ENCODE measurements around the gene SCAMP1. TPM values are rescaled to one million over a fixed set of nuclear protein-coding genes. Genes with fewer than 3 reads are reported as not detected.

SCAMP1 gene
- total RNA-seq, 2 donors from 2014 or later = 21.0 to 39.3 TPM

DNA sequence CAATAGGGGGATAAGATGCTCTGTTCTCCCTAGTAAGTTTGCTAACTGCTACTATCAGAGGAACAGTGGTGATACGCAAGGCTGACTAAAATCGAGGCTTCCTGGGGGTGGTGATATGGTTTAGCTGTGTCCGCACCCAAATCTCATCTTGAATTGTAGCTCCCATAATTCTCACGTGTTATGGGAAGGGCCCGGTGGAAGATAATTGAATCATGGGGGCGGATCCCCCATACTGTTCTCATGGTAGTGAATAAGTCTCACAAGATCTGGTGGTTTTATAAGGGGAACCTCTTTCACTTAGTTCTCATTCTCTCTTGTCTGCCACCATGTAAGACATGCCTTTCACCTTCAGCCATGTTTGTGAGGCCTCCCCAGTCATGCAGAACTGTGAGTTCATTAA, 153.0 kb downstream of the SCAMP1 start:
- no peaks in the 10 kb centered on the region for H3K36me3 ChIP-seq
- no peaks in the 10 kb centered on the region for H3K9me3 ChIP-seq
- H3K27ac ChIP-seq = no peak overlapping the region
- TF ChIP-seq, protein P1, sequence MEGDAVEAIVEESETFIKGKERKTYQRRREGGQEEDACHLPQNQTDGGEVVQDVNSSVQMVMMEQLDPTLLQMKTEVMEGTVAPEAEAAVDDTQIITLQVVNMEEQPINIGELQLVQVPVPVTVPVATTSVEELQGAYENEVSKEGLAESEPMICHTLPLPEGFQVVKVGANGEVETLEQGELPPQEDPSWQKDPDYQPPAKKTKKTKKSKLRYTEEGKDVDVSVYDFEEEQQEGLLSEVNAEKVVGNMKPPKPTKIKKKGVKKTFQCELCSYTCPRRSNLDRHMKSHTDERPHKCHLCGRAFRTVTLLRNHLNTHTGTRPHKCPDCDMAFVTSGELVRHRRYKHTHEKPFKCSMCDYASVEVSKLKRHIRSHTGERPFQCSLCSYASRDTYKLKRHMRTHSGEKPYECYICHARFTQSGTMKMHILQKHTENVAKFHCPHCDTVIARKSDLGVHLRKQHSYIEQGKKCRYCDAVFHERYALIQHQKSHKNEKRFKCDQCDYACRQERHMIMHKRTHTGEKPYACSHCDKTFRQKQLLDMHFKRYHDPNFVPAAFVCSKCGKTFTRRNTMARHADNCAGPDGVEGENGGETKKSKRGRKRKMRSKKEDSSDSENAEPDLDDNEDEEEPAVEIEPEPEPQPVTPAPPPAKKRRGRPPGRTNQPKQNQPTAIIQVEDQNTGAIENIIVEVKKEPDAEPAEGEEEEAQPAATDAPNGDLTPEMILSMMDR (IDR thresholded peaks at IDR 0.05) = no peak
- DNase-seq (ENCODE audit: low spot score) = no peak
- H3K27me3 ChIP-seq = no peaks in the 10 kb centered on the region
- H3K4me3 ChIP-seq = no peak overlapping the region
- H3K4me1 ChIP-seq = peaks cover 0 to 41% of the 10 kb centered on the region in 2 donors

DNA sequence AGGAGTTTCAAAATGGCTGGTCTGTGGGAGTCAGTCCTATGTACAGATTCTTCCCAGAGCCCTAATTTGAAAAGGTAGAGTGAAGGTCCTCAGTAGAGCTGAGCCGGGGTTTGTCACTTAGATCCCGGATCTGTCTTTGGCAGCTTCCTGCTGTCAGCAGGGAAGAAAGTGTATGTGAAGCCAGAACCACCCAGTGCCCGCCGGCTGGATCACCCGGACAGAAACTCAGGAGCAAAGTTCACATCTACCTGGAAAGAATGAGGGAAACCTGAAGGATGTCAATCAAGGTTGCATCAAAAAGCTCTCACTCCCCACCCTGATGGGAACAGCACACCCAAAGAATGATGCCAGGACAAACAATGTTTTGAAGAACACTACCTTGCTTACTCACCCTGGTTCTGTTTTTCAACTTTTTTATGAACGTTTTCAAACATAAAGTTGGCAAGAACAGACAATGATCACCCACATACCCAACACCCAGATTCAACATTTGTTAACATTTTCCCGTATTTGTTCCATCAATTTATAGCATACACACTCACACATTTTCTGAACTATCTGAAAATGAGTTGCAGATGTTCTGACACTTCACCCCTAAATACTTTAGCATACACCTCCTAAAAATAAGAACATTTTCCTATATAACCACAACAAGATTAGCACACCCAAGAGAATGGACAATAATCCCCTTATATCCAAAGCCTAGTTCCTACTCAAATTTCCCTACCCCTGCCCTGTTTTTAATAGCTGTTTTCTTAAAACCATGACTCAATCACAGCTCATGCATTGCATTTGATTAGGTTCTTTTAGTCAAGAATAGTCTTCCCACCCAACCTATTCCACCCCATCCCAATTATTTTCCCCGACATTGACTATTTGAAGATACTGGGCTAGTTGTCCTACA, 154.3 kb downstream of the SCAMP1 start:
- Histone ChIP-seq H3K4me3 (no peak overlapping the region), H3K36me3 (no peaks in the 10 kb centered on the region), H3K9me3 (no peaks in the 10 kb centered on the region), H3K27me3 (no peaks in the 10 kb centered on the region), H3K27ac (no peak overlapping the region), H3K4me1 (peaks cover 0 to 38% of the 10 kb centered on the region in 2 donors)
- TF ChIP-seq, protein P1 (IDR thresholded peaks at IDR 0.05) = no peak
- DNase-seq (ENCODE audit: low spot score) = no peak

DNA sequence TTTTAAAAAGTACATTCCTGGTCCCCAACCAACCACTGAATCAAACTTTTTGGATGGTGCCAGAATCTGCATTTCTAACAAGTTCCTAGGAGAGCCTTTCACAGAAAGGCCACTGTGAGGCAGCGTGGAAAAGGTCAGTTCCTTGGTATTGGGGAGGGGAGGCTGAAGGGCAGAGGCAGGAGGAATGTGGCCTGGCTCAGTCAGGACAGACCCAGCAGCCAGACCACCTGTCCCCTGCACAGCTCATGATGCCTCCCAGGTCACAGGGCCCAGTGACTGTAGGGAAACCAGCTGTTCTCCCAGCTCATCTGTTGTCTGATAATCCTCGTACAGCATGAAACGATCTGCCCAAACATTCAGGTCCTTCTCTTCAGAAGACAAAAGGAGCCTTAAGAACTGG, 155.3 kb downstream of the SCAMP1 start:
- DNase-seq (ENCODE audit: low spot score) = no peak
- H3K27me3 ChIP-seq = no peaks in the 10 kb centered on the region
- H3K36me3 ChIP-seq = no peaks in the 10 kb centered on the region
- H3K27ac ChIP-seq = no peak overlapping the region
- TF ChIP-seq, protein P1 (IDR thresholded peaks at IDR 0.05) = no peak
- H3K4me1 ChIP-seq = peaks cover 0 to 28% of the 10 kb centered on the region in 2 donors
- no peak overlapping the region for H3K4me3 ChIP-seq
- no peaks in the 10 kb centered on the region for H3K9me3 ChIP-seq

DNA sequence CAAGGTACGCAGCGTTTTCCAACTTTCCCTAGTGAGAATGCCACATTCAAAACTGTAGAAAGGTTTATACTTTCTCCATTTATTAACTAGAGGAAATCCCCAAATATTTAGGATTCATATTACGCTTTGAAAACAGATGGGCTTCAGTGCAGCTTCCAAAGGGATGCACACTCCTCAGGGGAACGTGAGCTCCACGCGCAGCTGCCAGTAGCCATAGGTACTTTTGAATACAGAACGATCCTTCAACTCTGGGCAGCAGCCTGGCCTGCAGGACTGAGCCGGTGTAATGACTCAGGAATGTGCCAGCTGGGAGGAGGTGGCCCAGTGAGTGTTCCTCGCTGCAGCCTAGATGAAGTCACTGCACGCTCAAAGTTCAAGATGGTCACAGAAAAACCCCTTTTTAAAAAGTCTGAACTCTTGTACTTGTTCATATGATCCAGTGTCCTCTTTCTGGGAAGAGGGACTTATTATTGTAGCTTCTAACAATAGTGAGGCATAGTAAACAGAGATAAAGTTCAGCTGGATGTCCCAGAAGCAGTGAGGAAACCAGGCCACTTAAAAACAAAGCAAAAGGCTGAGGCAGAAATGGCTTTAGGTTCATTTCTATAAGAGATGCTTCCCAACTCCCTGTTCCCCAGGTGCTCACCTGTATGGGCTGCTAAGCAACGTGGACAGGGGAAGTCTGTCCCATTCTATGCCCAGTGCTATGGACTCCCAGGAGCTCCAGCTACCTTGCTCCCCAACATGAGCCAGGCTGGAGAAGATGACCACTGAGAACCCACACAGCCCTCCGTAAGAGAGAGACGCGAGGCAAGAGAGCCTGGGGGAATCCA, 158.2 kb downstream of the SCAMP1 start:
- DNase-seq (ENCODE audit: low spot score) = peak; percentile 85
- H3K4me3 ChIP-seq = no peak overlapping the region
- H3K9me3 ChIP-seq = no peaks in the 10 kb centered on the region
- peak overlapping the region; percentile 28 to 67 for H3K27ac ChIP-seq
- TF ChIP-seq, protein P1 (IDR thresholded peaks at IDR 0.05) = no peak
- peaks cover 0 to 26% of the 10 kb centered on the region in 2 donors for H3K4me1 ChIP-seq
- H3K27me3 ChIP-seq = no peaks in the 10 kb centered on the region
- H3K36me3 ChIP-seq = no peaks in the 10 kb centered on the region

DNA sequence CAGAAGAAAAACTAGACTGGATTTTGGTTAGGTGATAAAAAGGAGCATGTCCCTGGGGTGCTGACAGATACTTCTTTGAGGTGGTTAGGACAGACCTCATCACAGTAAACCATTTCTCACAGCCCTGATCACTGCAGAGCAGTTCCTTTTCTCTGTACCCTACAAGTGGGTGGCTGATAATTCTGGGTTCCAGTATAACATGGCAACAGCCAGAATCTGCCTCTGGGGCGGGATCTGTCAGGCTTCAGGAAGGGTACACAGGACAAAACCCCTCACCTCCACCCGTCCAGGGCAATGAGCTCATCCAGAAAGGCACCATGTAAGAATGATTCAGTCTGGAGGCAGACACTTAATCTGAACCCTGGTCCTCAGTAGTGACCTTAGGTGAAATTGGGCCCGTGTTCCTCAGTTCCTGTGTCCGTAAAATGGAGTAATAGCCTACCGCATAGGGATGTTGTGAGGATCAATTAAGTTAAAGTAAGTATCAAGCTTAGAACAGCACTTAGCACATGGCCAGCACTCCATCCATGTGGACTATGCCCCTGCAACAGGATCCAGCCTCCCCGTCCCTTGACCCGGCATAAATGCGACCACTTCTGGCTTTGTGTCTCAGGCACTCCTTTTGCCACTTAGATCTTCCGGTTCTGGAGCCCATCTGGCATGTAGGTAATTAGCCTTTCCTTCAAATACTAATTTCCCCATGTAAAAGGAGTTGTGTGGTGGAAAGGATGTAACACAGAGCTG, 159.0 kb downstream of the SCAMP1 start:
- H3K27ac ChIP-seq = peak overlapping the region; percentile 28 to 67
- no peak for DNase-seq (ENCODE audit: low spot score)
- H3K4me1 ChIP-seq = peaks cover 0 to 34% of the 10 kb centered on the region in 2 donors
- TF ChIP-seq, protein P1 (IDR thresholded peaks at IDR 0.05) = no peak
- no peaks in the 10 kb centered on the region for H3K27me3 ChIP-seq
- no peaks in the 10 kb centered on the region for H3K36me3 ChIP-seq
- no peaks in the 10 kb centered on the region for H3K9me3 ChIP-seq
- no peak overlapping the region for H3K4me3 ChIP-seq

All from right atrium auricular region (tissue), 2 donors.